GM23248 (cell line): ENCODE data around the gene ACAA1.
"Not testable (repeated sequence)": the region's sequence is repeated elsewhere in the genome, so short reads cannot be mapped to it uniquely, and the experiment has no call there.

ENCODE experiments used
- EZH2 ChIP-seq: fragments of 200-600 bp; sonication (generic); IDR thresholded peaks from 2 replicates; pipeline ENCODE4 v1.6.1; 2018; ENCODE audit warnings: antibody characterized with exemption, mild to moderate bottlenecking; ENCODE audit not compliant: insufficient read depth, poor library complexity, severe bottlenecking
- EZH2phosphoT487 ChIP-seq: fragments of 200-600 bp; sonication (generic); IDR thresholded peaks from 2 replicates; pipeline ENCODE4 v1.6.1; 2018; ENCODE audit warnings: antibody characterized with exemption, moderate library complexity, mild to moderate bottlenecking, low read depth; ENCODE audit not compliant: insufficient read depth

DNA sequence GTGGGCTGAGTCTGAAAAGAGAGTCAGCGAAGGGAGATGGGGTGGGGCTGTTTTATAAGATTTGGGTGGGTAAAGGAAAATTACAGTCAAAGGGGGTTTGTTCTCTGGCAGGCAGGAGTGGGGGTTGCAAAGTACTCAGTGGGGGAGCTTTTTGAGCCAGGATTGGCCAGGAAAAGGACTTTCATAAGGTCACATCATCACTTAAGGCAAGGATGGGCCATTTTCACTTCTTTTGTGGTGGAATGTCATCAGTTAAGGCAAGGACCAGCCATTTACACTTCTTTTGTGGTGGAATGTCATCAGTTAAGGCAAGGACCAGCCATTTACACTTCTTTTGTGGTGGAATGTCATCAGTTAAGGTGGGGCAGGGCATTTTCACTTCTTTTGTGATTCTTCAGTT, 53.7 kb downstream of the ACAA1 start:
- not testable (repeated sequence) for TF ChIP-seq EZH2, EZH2phosphoT487
